Neutrophil (primary cell): ENCODE data around the gene CDK9.

ENCODE experiments used
- H3K27ac ChIP-seq: fragments of 200-600 bp; sonication (generic); 2 replicates; pipeline ENCODE4 v1.5.1; 2016; ENCODE audit warnings: mild to moderate bottlenecking, moderate library complexity
- H3K27me3 ChIP-seq: fragments of 200-600 bp; sonication (generic); 2 replicates; pipeline ENCODE4 v1.6.0; 2016; ENCODE audit warnings: mild to moderate bottlenecking
- H3K36me3 ChIP-seq: fragments of 200-600 bp; sonication (generic); 2 replicates; pipeline ENCODE4 v1.5.1; 2017
- H3K4me1 ChIP-seq, 2 experiments: fragments of 200-600 bp in 1 of 2; sonication (generic) in 1 of 2; 1 replicate in 1 of 2; 2 replicates in 1 of 2; pipeline versions ENCODE4 v1.5.1 to v1.6.1; 2013 to 2016; ENCODE audit warnings: low read depth in 1 of 2, low read length in 1 of 2, mild to moderate bottlenecking in 1 of 2, moderate library complexity in 1 of 2; ENCODE audit not compliant: control insufficient read depth in 1 of 2, insufficient read depth in 1 of 2
- H3K4me3 ChIP-seq, 2 experiments: fragments of 200-600 bp in 1 of 2; sonication (generic) in 1 of 2; 1 replicate in 1 of 2; 2 replicates in 1 of 2; pipeline ENCODE4 v1.5.1; 2013 to 2016; ENCODE audit warnings: low read depth in 1 of 2, low read length in 1 of 2, mild to moderate bottlenecking in 1 of 2, moderate library complexity in 1 of 2
- H3K9me3 ChIP-seq: fragments of 200-600 bp; sonication (generic); 2 replicates; pipeline ENCODE4 v1.5.1; 2016
- CTCF ChIP-seq: fragments of 200-600 bp; sonication (generic); IDR thresholded peaks from 2 replicates; pipeline ENCODE4 v1.5.1; 2016; ENCODE audit warnings: antibody characterized with exemption

Gene CDK9

DNA sequence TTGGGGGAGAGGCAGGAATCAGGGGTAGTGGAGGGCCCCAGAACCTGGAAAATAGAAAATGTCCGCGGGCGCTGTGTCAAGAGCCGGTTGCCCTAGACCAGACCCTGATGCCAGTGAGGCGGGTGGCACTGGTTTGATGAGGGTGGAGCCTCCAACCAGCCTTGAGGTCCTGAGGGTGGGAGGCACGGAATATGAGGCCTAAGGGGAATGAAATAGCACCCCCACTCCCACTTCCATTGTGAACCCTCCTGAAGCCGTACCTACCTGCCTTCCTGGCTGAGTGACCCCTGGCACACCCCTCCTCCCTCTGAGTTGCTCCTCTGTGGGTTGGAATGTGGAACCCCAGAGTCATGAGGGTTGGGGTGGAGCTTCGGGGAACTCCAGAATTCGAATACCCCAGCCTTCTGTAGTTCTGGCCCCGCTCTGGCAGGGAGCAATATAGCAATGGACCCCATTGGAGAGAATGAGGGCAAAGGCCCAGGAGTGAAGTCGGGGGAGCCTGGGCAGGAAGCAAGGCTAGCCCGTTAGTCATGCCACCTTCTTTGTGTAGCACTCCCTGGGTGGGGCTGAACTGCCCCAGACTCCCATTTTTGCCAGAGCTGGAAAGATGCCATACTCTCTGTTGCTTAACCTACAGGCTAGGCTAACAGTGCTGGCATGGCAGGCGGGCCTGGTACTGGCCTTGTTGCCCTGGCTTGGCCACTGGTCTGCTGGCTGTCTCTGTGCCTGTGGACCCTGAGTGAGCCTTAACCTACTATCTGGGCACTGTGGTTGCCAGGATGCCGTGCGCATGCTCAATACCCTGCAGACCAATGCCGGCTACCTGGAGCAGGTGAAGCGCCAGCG lies 17.9 kb downstream of the CDK9 start:
- no peak for TF ChIP-seq CTCF
- no peaks in the 10 kb centered on the region for H3K9me3 ChIP-seq

DNA sequence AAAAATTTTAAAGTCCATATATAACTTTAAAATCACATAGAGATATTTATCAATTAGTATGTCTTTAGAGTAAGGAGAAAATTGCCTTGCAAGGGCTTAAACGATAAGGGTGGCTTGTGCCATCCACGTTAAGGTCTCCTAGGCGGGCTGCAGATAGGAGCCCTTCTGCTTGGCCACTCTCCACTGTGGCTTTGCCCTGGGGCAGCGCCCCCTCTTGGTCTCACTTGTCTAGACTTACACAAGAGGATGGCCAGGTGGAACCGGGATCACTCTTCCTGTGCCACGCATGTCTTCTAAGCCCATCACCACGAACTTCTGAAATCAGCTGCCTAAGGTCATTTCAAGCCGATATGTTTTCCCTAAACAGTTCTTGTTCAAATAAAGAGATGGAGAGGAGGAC lies 19.8 kb downstream of the CDK9 start:
- no peak for TF ChIP-seq CTCF
- H3K27ac ChIP-seq, result no peak overlapping the region
- no peaks in the 10 kb centered on the region for H3K27me3 ChIP-seq
- H3K36me3 ChIP-seq, result no peaks in the 10 kb centered on the region
- H3K9me3 ChIP-seq, result no peaks in the 10 kb centered on the region
- H3K4me3 ChIP-seq, result no peak overlapping the region
- peaks cover 21 to 26% of the 10 kb centered on the region in 2 experiments for H3K4me1 ChIP-seq

More for the DNA sequence above, 17.9 kb downstream of the CDK9 start:
- Histone ChIP-seq H3K27me3 (no peaks in the 10 kb centered on the region), H3K36me3 (no peaks in the 10 kb centered on the region), H3K27ac (no peak overlapping the region), H3K4me1 (peaks cover 21% of the 10 kb centered on the region in 2 experiments), H3K4me3 (peak overlapping the region; percentile 66 to 86)

DNA sequence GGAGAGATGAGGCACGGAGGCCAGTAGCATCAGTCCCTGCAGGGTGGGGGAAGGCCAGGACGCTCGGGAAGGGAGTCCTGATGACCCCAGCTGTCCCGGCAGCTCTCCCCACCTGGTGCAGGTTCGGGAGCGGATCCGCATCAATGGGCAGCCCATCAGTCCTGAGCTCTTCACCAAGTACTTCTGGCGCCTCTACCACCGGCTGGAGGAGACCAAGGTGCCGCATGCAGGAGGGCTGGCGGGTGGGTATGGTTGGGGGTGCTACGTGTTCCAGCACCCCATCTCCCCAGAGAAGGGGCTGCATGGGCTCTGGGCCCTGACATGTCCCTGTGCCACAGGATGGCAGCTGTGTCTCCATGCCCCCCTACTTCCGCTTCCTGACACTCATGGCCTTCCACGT lies 21.0 kb downstream of the CDK9 start:
- H3K27me3 ChIP-seq, result no peaks in the 10 kb centered on the region
- H3K4me1 ChIP-seq, result peaks cover 21 to 25% of the 10 kb centered on the region in 2 experiments
- H3K27ac ChIP-seq, result no peak overlapping the region
- H3K9me3 ChIP-seq, result no peaks in the 10 kb centered on the region
- no peak for TF ChIP-seq CTCF
- H3K4me3 ChIP-seq, result no peak overlapping the region
- no peaks in the 10 kb centered on the region for H3K36me3 ChIP-seq

DNA sequence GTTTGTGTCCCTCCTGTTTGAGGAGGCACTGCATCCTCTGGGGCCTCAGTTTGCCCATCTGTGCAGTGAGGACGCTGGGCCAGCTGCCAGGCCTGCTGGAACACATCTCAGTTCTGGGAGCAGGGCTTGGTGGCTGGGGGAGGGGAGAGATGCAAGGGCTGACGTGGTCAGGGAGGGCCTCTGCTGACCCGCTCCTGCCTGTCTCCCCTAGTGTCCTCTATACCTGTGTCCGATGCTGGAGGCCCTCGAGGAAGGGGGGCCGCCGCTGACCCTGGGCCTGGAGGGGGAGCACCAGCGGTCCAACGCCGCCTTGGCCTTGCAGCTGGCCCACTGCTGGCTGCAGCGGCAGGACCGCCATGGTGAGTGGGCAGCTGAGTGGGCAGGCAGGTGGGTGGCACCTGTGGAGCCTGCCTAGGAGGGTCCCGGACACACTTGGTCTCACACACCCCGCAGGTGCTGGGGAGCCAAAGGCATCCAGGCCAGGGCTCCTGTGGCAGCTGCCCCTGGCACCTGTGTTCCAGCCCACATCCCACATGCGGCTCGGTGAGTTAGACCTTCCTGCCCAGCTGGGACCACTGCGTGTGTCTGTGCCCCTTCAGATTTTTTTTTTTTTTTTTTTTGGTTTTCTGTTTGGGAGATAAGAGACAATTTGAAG lies 22.6 kb downstream of the CDK9 start:
- Histone ChIP-seq H3K4me1 (peaks cover 7 to 11% of the 10 kb centered on the region in 2 experiments), H3K27me3 (no peaks in the 10 kb centered on the region), H3K9me3 (no peaks in the 10 kb centered on the region), H3K4me3 (no peak overlapping the region), H3K36me3 (peaks cover 9% of the 10 kb centered on the region), H3K27ac (no peak overlapping the region)
- TF ChIP-seq CTCF, result no peak

DNA sequence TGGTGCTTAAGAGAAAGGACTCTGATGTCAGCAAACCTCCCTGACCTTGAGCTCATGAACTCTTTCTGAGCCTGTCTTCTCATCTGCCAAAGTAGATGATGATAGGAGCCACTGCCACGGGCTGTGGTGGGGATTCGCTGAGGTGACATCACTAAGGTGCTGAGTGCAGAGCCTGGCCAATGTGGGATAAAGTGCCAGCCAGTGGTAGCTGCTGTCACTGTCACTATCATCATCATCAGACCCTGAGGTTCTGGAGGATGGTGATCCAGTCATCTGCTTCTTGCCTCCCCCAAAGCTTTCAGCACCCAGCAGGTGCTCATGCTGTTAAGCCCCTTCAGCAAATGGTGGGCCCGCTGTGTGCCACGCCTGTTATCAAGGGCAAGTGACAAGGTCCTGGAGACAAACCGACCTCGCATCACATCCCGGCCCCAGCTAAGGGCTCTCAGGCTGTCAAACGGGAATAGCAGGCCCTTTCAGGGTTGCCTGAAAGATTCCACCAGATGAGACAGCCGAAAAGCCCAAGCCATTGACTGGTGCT lies 23.2 kb downstream of the CDK9 start:
- H3K4me3 ChIP-seq, result no peak overlapping the region
- H3K4me1 ChIP-seq, result peaks cover under 1 to 5% of the 10 kb centered on the region in 2 experiments
- no peaks in the 10 kb centered on the region for H3K27me3 ChIP-seq
- no peaks in the 10 kb centered on the region for H3K9me3 ChIP-seq
- TF ChIP-seq CTCF, result no peak
- peaks cover 9% of the 10 kb centered on the region for H3K36me3 ChIP-seq
- no peak overlapping the region for H3K27ac ChIP-seq
